ENCODE data around the gene NKIRAS2.

GRCh38 chr17:42059815-42060214 is 39.9 kb downstream of the NKIRAS2 start:
- TF ChIP-seq ZNF274 (IDR thresholded peaks at IDR 0.05; ENCODE audit: low read depth, low read length) (no peak), SUZ12 (IDR thresholded peaks at IDR 0.05; ENCODE audit: extremely low read depth, insufficient read depth, insufficient read length) (no peak)

Measured in NT2/D1 (cell line).